Stimulated activated effector memory CD8-positive, alpha-beta T cell treated with anti-CD3 and anti-CD28 coated beads, Interleukin-12 subunit alpha, Interleukin-12 subunit beta, amount 100 ng/mL, for 72 hours (primary cell): ENCODE measurements around the gene GPI.
"Not testable (repeated sequence)": the region's sequence is repeated elsewhere in the genome, so short reads cannot be mapped to it uniquely, and the experiment has no call there.

ENCODE experiments used
- ATAC-seq: fragments of 150-1000 bp; cut with Tn5 transposase; 2 replicates; pipeline ENCODE4 v1.10.0; 2021
- DNase-seq, 2 donors: peaks; one replicate each; pipeline ENCODE4 v3.0.0; 2021 to 2022; ENCODE audit warnings: low spot score in 2 of 2
- H3K27ac Mint-ChIP-seq: one replicate; pipeline ENCODE4 v1.8.0; 2022; ENCODE audit warnings: mild to moderate bottlenecking, mixed read lengths
- H3K36me3 Mint-ChIP-seq: one replicate; pipeline ENCODE4 v1.8.0; 2022; ENCODE audit warnings: mild to moderate bottlenecking, mixed read lengths
- H3K4me1 Mint-ChIP-seq: one replicate; pipeline ENCODE4 v1.8.0; 2022; ENCODE audit warnings: mixed read lengths
- H3K4me3 Mint-ChIP-seq: one replicate; pipeline ENCODE4 v1.8.0; 2022; ENCODE audit warnings: mild to moderate bottlenecking, mixed read lengths
- H3K9me3 Mint-ChIP-seq: one replicate; pipeline ENCODE4 v1.8.0; 2022; ENCODE audit warnings: mixed read lengths

The GPI gene

GRCh38 chr19:34356875-34357274 lies 8.1 kb upstream of the GPI start:
- no peak overlapping the region for H3K4me3 Mint-ChIP-seq
- ATAC-seq (no peak), DNase-seq (no peak)
- peaks cover 31% of the 10 kb centered on the region for H3K36me3 Mint-ChIP-seq
- peak overlapping the region; percentile 99 for H3K27ac Mint-ChIP-seq
- H3K4me1 Mint-ChIP-seq: peaks cover 34% of the 10 kb centered on the region
- H3K9me3 Mint-ChIP-seq: no peaks in the 10 kb centered on the region

GRCh38 chr19:34357431-34357830 lies 7.6 kb upstream of the GPI start:
- no peaks in the 10 kb centered on the region for H3K9me3 Mint-ChIP-seq
- H3K4me1 Mint-ChIP-seq: peaks cover 38% of the 10 kb centered on the region
- DNase-seq: no peak
- peak overlapping the region; percentile 84 for H3K4me3 Mint-ChIP-seq
- peaks cover 26% of the 10 kb centered on the region for H3K36me3 Mint-ChIP-seq
- peak overlapping the region; percentile 99 for H3K27ac Mint-ChIP-seq
- no peak for ATAC-seq

- Mint-ChIP-seq H3K4me1 (peaks cover 53% of the 10 kb centered on the region), H3K36me3 (peaks cover 30% of the 10 kb centered on the region), H3K27ac (peak overlapping the region; percentile 99), H3K4me3 (peak overlapping the region; percentile 84), H3K9me3 (no peaks in the 10 kb centered on the region)
- ATAC-seq (peak; percentile 97), DNase-seq (peak; percentile 98 to 99)
These were observed 5.6 kb upstream of the GPI start for GRCh38 chr19:34359140-34359953.

GRCh38 chr19:34359954-34360315 lies 5.1 kb upstream of the GPI start:
- Mint-ChIP-seq H3K9me3 (no peaks in the 10 kb centered on the region), H3K4me3 (peak overlapping the region; percentile 84), H3K4me1 (peaks cover 58% of the 10 kb centered on the region), H3K27ac (peak overlapping the region; percentile 99), H3K36me3 (peaks cover 30% of the 10 kb centered on the region)
- no peak for ATAC-seq
- DNase-seq: no peak

DNA sequence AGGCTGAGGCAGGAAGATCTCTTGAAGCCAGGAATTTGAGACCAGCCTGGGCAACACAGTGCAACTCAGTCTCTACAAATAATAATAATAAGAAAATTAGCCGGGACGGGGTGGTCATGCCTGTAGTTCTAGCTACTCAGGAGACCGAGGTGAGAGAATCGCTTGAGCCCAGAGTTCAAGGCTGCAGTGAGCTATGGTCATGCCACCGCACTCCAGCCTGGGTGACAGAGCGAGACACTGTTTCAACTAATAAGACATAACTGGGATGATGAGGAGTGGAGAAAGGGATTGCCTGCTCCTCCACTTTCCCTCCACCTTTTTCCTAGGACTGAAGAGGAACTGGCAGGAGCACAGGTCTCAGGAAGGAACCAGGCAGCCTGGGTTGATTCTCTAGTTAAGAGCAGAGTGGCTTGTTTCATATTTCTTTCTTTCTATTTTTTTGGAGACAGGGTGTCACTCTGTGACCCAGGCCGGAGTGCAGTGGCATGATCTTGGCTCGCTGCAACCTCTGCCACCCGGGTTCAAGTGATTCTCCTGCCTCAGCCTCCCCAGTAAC lies 4.6 kb upstream of the GPI start:
- Mint-ChIP-seq H3K36me3 (peaks cover 31% of the 10 kb centered on the region), H3K4me1 (peaks cover 59% of the 10 kb centered on the region), H3K4me3 (peak overlapping the region; percentile 84), H3K9me3 (no peaks in the 10 kb centered on the region), H3K27ac (peak overlapping the region; percentile 99)
- no peak for ATAC-seq
- DNase-seq: no peak

DNA sequence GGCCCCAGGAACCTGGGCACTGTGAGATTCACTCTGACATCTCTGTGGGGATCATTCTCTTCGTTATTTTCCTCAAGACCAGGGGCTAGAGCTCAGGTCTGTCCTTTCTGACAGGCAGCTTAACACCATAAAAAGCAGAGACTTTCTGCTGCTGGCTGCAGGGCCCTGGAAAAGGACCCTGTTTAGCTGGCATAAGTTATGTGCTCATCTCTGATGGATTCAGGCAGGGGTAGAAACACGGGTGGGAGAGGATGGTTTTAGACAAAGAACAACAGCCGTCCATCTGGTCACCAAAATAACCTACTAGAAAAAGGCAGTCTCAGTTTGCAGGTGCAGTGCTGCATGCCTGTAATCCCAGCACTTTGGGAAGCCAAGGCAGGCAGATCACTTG lies 2.3 kb upstream of the GPI start:
- no peak for DNase-seq
- H3K27ac Mint-ChIP-seq: peak overlapping the region; percentile 43
- peak overlapping the region; percentile 98 for H3K4me3 Mint-ChIP-seq
- peaks cover 31% of the 10 kb centered on the region for H3K36me3 Mint-ChIP-seq
- peaks cover 76% of the 10 kb centered on the region for H3K4me1 Mint-ChIP-seq
- H3K9me3 Mint-ChIP-seq: no peaks in the 10 kb centered on the region
- no peak for ATAC-seq

DNA sequence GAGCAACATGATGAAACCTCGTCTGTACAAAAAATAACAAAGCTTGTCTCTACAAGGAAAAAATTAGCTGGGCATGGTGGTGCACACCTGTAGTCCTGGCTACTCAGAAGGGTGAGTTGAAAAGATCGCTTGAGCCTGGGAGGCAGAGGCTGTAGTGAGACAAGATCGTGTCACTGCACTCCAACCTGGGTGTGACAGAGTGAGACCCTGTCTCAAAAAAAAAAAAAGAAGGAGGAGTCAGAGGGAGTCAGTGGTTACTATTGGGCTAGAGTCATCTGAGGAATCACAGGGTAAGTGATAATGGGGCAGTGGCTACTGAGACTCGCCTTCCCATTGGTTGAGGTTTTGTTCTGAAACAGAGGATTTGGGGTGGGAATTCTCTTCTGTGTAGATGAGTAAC lies 1.9 kb upstream of the GPI start:
- no peak for ATAC-seq
- Mint-ChIP-seq H3K9me3 (no peaks in the 10 kb centered on the region), H3K36me3 (peaks cover 31% of the 10 kb centered on the region), H3K27ac (peak overlapping the region; percentile 43), H3K4me1 (peaks cover 76% of the 10 kb centered on the region), H3K4me3 (peak overlapping the region; percentile 98)
- no peak for DNase-seq

GRCh38 chr19:34363930-34364329 lies 1.1 kb upstream of the GPI start:
- DNase-seq: no peak
- peaks cover 73% of the 10 kb centered on the region for H3K4me1 Mint-ChIP-seq
- peaks cover 24% of the 10 kb centered on the region for H3K36me3 Mint-ChIP-seq
- ATAC-seq: no peak
- H3K27ac Mint-ChIP-seq: peak overlapping the region; percentile 98
- H3K9me3 Mint-ChIP-seq: no peaks in the 10 kb centered on the region
- peak overlapping the region; percentile 98 for H3K4me3 Mint-ChIP-seq

- Mint-ChIP-seq H3K4me1 (peaks cover 71% of the 10 kb centered on the region), H3K36me3 (peaks cover 18% of the 10 kb centered on the region)
- no peak for DNase-seq
These were observed 550 bp upstream of the GPI start for GRCh38 chr19:34364462-34364829.

GRCh38 chr19:34365463-34366401 lies 736 bp downstream of the GPI start:
- ATAC-seq (peak; percentile 2), DNase-seq (peak in 1 of 2 donors; percentile 65)
- peak overlapping the region; percentile 98 for H3K27ac Mint-ChIP-seq
- H3K4me3 Mint-ChIP-seq: peak overlapping the region; percentile 98
- peaks cover 11% of the 10 kb centered on the region for H3K36me3 Mint-ChIP-seq
- H3K4me1 Mint-ChIP-seq: peaks cover 72% of the 10 kb centered on the region
- H3K9me3 Mint-ChIP-seq: no peaks in the 10 kb centered on the region

More at GRCh38 chr19:34364462-34364829, 550 bp upstream of the GPI start:
- peak overlapping the region; percentile 98 for H3K27ac Mint-ChIP-seq
- H3K9me3 Mint-ChIP-seq: no peaks in the 10 kb centered on the region
- H3K4me3 Mint-ChIP-seq: peak overlapping the region; percentile 98
- ATAC-seq: no peak

- Mint-ChIP-seq H3K36me3 (peaks cover 11% of the 10 kb centered on the region), H3K9me3 (no peaks in the 10 kb centered on the region), H3K4me3 (peak overlapping the region; percentile 98), H3K27ac (peak overlapping the region; percentile 98), H3K4me1 (peaks cover 80% of the 10 kb centered on the region)
- peak in 1 of 2 donors; percentile 56 for DNase-seq
- peak; percentile 4 for ATAC-seq
These were observed 2.0 kb downstream of the GPI start for GRCh38 chr19:34366738-34367623.

DNA sequence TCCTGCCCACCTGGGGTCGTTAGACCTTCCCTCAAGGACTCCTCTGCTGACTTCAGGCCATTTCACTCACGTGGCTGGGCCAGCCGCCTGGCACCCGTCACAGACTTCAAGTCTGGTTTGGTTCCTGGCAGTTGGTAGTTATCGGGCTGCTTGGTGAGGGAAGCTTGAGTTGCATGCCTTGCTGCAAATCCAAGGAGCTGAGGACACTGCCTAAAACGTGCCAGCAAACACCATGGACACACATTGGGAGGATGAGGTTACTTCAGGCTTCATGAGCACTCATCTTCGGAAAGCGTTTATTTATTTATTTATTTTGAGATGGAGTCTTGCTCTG lies 2.6 kb downstream of the GPI start:
- Mint-ChIP-seq H3K4me1 (peaks cover 75% of the 10 kb centered on the region), H3K9me3 (no peaks in the 10 kb centered on the region), H3K36me3 (peaks cover 11% of the 10 kb centered on the region), H3K4me3 (peak overlapping the region; percentile 98), H3K27ac (peak overlapping the region; percentile 98)
- ATAC-seq (no peak), DNase-seq (no peak)

- H3K27ac Mint-ChIP-seq: peak overlapping the region; percentile 98
- DNase-seq: no peak
- peaks cover 11% of the 10 kb centered on the region for H3K36me3 Mint-ChIP-seq
- H3K4me1 Mint-ChIP-seq: peaks cover 69% of the 10 kb centered on the region
- peak overlapping the region; percentile 98 for H3K4me3 Mint-ChIP-seq
- no peaks in the 10 kb centered on the region for H3K9me3 Mint-ChIP-seq
- no peak for ATAC-seq
These were observed 3.3 kb downstream of the GPI start for GRCh38 chr19:34368338-34368737.

GRCh38 chr19:34369166-34369565 lies 4.2 kb downstream of the GPI start:
- ATAC-seq, H3K36me3 Mint-ChIP-seq, H3K27ac Mint-ChIP-seq, H3K9me3 Mint-ChIP-seq, DNase-seq: not testable (repeated sequence)
- Mint-ChIP-seq H3K4me1 (peaks cover 72% of the 10 kb centered on the region), H3K4me3 (peak overlapping the region; percentile 14)
